Erythroblast (primary cell): ENCODE results near the gene TRAF7.

Experiments used
- GATA1 ChIP-seq: IDR thresholded peaks from 2 replicates; pipeline ENCODE4 v1.6.1; 2011; ENCODE audit warnings: low read depth, mild to moderate bottlenecking, control low read depth, low read length, moderate library complexity
- POLR2A ChIP-seq: IDR thresholded peaks from 2 replicates; pipeline ENCODE4 v1.6.1; 2011; ENCODE audit warnings: mild to moderate bottlenecking, low read length

DNA sequence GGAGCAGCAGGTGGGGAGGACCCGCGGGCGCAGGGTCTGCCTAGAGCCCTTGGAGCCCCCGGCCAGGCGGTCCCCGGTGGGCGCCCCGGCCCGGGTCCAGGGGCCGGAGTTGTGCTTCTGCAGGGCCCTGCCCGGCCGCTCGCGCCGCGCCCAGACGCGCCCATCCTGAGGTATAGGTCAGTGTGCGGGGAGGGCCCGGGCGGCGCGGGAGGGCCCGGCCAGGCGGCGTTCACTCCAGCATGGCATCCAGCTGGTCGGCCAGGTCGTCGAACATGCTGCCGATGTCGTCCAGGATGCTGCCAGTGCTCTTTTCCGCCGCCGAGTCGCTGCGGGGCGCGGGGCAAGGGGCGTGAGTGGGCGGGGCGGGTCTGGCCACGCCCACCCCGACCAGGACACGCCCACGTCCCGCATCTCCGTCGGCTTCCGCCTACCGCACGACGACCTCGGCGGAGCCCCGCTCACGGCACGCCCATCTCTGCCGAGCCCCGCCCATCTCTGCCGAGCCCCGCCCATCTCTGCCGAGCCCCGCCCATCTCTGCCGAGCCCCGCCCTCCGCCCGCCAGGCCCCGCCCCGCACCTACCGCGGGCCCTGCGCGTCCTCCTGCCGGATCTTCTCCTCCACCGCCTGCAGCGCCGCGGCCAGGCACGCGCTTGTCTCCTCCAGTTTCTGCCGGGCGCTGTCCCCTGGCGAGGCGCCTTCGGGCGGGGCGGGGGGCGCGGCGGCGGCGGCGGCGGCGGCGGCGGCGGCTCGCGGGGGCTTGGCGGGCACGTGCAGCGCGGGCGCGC is 22.9 kb downstream of the TRAF7 start:
- TF ChIP-seq POLR2A (no peak), GATA1 (no peak)
